PFSK-1 (cell line): Measurements from ENCODE around the gene C10orf120.

Experiments used
- FOXP2 ChIP-seq: optimal IDR thresholded peaks from 2 replicates; pipeline ENCODE3; 2011; ENCODE audit warnings: borderline replicate concordance, control low read depth, inconsistent platforms; ENCODE audit not compliant: insufficient read depth; ENCODE audit errors: extremely low read length, extremely low read depth
- POLR2AphosphoS5 ChIP-seq: IDR thresholded peaks from 2 replicates; pipeline ENCODE4 v1.6.1; 2012; ENCODE audit warnings: low read depth, mild to moderate bottlenecking, control low read depth, low read length, moderate library complexity
- SIN3A ChIP-seq: IDR thresholded peaks from 2 replicates; pipeline ENCODE4 v1.6.1; 2012; ENCODE audit warnings: mild to moderate bottlenecking, low read length, moderate library complexity, borderline replicate concordance; ENCODE audit not compliant: insufficient read depth
- TAF1 ChIP-seq: IDR thresholded peaks from 2 replicates; pipeline ENCODE4 v1.6.1; 2012; ENCODE audit warnings: low read length, control low read depth, borderline replicate concordance; ENCODE audit not compliant: insufficient read depth
- TF ChIP-seq, protein P1 (sequence below), 2 experiments: IDR thresholded peaks; 2 replicates each; pipeline versions ENCODE4 v1.6.1 to v1.8.0; 2011 to 2012; ENCODE audit warnings: low read depth in 2 of 2, low read length in 2 of 2, control low read depth in 1 of 2, inconsistent platforms in 1 of 2, mild to moderate bottlenecking in 1 of 2, moderate library complexity in 1 of 2; ENCODE audit not compliant: insufficient read depth in 1 of 2

DNA sequence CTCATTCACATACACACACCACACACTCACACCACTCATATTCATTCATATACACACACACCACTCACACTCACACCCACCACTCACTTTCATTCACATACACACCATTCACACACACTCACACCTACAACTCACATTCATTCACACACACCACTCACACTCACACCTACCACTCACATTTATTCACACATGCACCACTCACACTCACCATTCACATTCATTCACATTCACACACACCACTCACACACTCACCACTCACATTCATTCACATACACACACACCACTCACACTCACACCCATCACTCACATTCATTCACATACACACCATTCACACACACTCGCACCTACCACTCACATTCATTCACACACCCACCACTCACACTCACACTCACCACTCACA, 25.4 kb upstream of the C10orf120 start:
- TF ChIP-seq TAF1 (no peak), POLR2AphosphoS5 (no peak), FOXP2 (no peak), SIN3A (no peak)
- TF ChIP-seq, protein P1, sequence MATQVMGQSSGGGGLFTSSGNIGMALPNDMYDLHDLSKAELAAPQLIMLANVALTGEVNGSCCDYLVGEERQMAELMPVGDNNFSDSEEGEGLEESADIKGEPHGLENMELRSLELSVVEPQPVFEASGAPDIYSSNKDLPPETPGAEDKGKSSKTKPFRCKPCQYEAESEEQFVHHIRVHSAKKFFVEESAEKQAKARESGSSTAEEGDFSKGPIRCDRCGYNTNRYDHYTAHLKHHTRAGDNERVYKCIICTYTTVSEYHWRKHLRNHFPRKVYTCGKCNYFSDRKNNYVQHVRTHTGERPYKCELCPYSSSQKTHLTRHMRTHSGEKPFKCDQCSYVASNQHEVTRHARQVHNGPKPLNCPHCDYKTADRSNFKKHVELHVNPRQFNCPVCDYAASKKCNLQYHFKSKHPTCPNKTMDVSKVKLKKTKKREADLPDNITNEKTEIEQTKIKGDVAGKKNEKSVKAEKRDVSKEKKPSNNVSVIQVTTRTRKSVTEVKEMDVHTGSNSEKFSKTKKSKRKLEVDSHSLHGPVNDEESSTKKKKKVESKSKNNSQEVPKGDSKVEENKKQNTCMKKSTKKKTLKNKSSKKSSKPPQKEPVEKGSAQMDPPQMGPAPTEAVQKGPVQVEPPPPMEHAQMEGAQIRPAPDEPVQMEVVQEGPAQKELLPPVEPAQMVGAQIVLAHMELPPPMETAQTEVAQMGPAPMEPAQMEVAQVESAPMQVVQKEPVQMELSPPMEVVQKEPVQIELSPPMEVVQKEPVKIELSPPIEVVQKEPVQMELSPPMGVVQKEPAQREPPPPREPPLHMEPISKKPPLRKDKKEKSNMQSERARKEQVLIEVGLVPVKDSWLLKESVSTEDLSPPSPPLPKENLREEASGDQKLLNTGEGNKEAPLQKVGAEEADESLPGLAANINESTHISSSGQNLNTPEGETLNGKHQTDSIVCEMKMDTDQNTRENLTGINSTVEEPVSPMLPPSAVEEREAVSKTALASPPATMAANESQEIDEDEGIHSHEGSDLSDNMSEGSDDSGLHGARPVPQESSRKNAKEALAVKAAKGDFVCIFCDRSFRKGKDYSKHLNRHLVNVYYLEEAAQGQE (IDR thresholded peaks at IDR 0.05; ENCODE audit: insufficient read depth in 1 of 2, low read depth in 2 of 2, low read length in 2 of 2), result no peak
